HEK293 (cell line): ENCODE results near the gene C1QTNF4.

Experiments used
- CTCF ChIA-PET: fragments of 350-600 bp; formaldehyde crosslinking; extraction: SDS; loops from one replicate; lab custom pipeline; 2021; ENCODE audit warnings: antibody characterized with exemption; lab: Yijun Ruan, JAX
- POLR2A ChIA-PET: fragments of 300-600 bp; formaldehyde crosslinking; extraction: SDS; loops from one replicate; lab custom pipeline; 2020; ENCODE audit warnings: antibody characterized with exemption, inconsistent platforms; lab: Yijun Ruan, JAX
- H3K27ac ChIP-seq: fragments of 200-500 bp; sonication (Bioruptor generic); 2 replicates; pipeline ENCODE4 v1.5.1; 2014; ENCODE audit warnings: low read depth, low read length, control low read depth, inconsistent platforms; ENCODE audit errors: extremely low read depth
- H3K36me3 ChIP-seq, 2 experiments: fragments of 200-500 bp in 1 of 2; sonication (Bioruptor generic) in 1 of 2; 1 replicate in 1 of 2; 2 replicates in 1 of 2; pipeline ENCODE4 v1.5.1; 2014 to 2017; ENCODE audit warnings: inconsistent platforms in 2 of 2, low read length in 2 of 2; ENCODE audit not compliant: control insufficient read depth in 2 of 2, insufficient read depth in 1 of 2
- H3K4me1 ChIP-seq: fragments of 200-500 bp; sonication (Bioruptor generic); 2 replicates; pipeline ENCODE4 v1.5.1; 2014; ENCODE audit warnings: mild to moderate bottlenecking, low read length, inconsistent platforms; ENCODE audit not compliant: control insufficient read depth, insufficient read depth
- H3K4me3 ChIP-seq: 2 replicates; pipeline ENCODE4 v1.5.1; 2011; ENCODE audit warnings: low read depth, mild to moderate bottlenecking, control low read depth, low read length, moderate library complexity
- H3K9me3 ChIP-seq: fragments of 200-500 bp; sonication (Bioruptor generic); 2 replicates; pipeline ENCODE4 v1.5.1; 2014; ENCODE audit warnings: low read depth, low read length, inconsistent platforms; ENCODE audit not compliant: control insufficient read depth, insufficient read depth
- BCL11B ChIP-seq: fragments of 450-650 bp; formaldehyde crosslinking; IDR thresholded peaks from 2 replicates; pipeline ENCODE4 v1.5.1; 2016; ENCODE audit warnings: low read depth, missing biosample characterization, missing genetic modification characterization
- HOXD13 ChIP-seq: sonication (generic); formaldehyde crosslinking; IDR thresholded peaks from 2 replicates; pipeline ENCODE4 v1.8.0; 2022; ENCODE audit warnings: missing genetic modification reagents, borderline replicate concordance
- KLF8 ChIP-seq: fragments of 450-650 bp; formaldehyde crosslinking; IDR thresholded peaks from 2 replicates; pipeline ENCODE4 v1.5.1; 2016; ENCODE audit warnings: missing biosample characterization, missing genetic modification characterization
- MEIS1 ChIP-seq: sonication (generic); formaldehyde crosslinking; IDR thresholded peaks from 2 replicates; pipeline ENCODE4 v1.8.1; 2022; ENCODE audit warnings: missing genetic modification reagents, mild to moderate bottlenecking, borderline replicate concordance
- MZF1 ChIP-seq: fragments of 450-650 bp; formaldehyde crosslinking; IDR thresholded peaks from 2 replicates; pipeline ENCODE4 v1.5.1; 2017; ENCODE audit warnings: missing biosample characterization, missing genetic modification characterization, borderline replicate concordance
- PRDM1 ChIP-seq: fragments of 450-650 bp; formaldehyde crosslinking; IDR thresholded peaks from 2 replicates; pipeline ENCODE4; 2016; ENCODE audit warnings: missing biosample characterization, missing genetic modification characterization
- ZEB2 ChIP-seq: fragments of 450-650 bp; formaldehyde crosslinking; IDR thresholded peaks from 2 replicates; pipeline ENCODE4 v1.5.1; 2016; ENCODE audit warnings: missing biosample characterization, missing genetic modification characterization
- ZNF146 ChIP-seq: fragments of 450-650 bp; formaldehyde crosslinking; IDR thresholded peaks from 2 replicates; pipeline ENCODE4 v1.5.1; 2016; ENCODE audit warnings: missing biosample characterization, missing genetic modification characterization
- ZNF174 ChIP-seq: fragments of 450-650 bp; formaldehyde crosslinking; IDR thresholded peaks from 2 replicates; pipeline ENCODE4 v1.5.0; 2017; ENCODE audit warnings: missing biosample characterization, mild to moderate bottlenecking, missing genetic modification characterization
- ZNF335 ChIP-seq: fragments of 450-650 bp; formaldehyde crosslinking; conservative IDR thresholded peaks from 2 replicates; pipeline ENCODE4 v1.5.1; 2016; ENCODE audit warnings: missing biosample characterization, missing genetic modification characterization
- ZNF473 ChIP-seq: fragments of 450-650 bp; formaldehyde crosslinking; IDR thresholded peaks from 2 replicates; pipeline ENCODE4 v1.5.1; 2017; ENCODE audit warnings: missing biosample characterization, missing genetic modification characterization
- ZNF48 ChIP-seq: fragments of 450-650 bp; formaldehyde crosslinking; IDR thresholded peaks from 2 replicates; pipeline ENCODE4 v1.5.1; 2016; ENCODE audit warnings: missing biosample characterization, missing genetic modification characterization
- ZNF558 ChIP-seq: fragments of 450-650 bp; formaldehyde crosslinking; IDR thresholded peaks from 2 replicates; pipeline ENCODE4 v1.5.1; 2016; ENCODE audit warnings: missing biosample characterization, missing genetic modification characterization
- ZSCAN23 ChIP-seq: fragments of 450-650 bp; formaldehyde crosslinking; IDR thresholded peaks from 2 replicates; pipeline ENCODE4 v1.5.1; 2016; ENCODE audit warnings: missing biosample characterization, missing genetic modification characterization
- TF ChIP-seq, protein P1 (sequence below): fragments of 450-650 bp; formaldehyde crosslinking; conservative IDR thresholded peaks from 2 replicates; pipeline ENCODE4 v1.5.1; 2016; ENCODE audit warnings: low read depth, missing biosample characterization, missing genetic modification characterization
- TF ChIP-seq, protein P2 (sequence below): fragments of 450-650 bp; formaldehyde crosslinking; IDR thresholded peaks from 2 replicates; pipeline ENCODE4 v1.5.1; 2016; ENCODE audit warnings: missing biosample characterization, missing genetic modification characterization
- TF ChIP-seq, protein P3 (sequence below): fragments of 450-650 bp; formaldehyde crosslinking; IDR thresholded peaks from 2 replicates; pipeline ENCODE4 v1.5.1; 2016; ENCODE audit warnings: missing biosample characterization, missing genetic modification characterization
- TF ChIP-seq, protein P4 (sequence below): fragments of 450-650 bp; formaldehyde crosslinking; IDR thresholded peaks from 2 replicates; pipeline ENCODE4 v1.5.1; 2016; ENCODE audit warnings: missing biosample characterization, missing genetic modification characterization, borderline replicate concordance
- TF ChIP-seq, protein P5 (sequence below): fragments of 450-650 bp; formaldehyde crosslinking; IDR thresholded peaks from 2 replicates; pipeline ENCODE4 v1.5.1; 2016; ENCODE audit warnings: missing biosample characterization, missing genetic modification characterization
- TF ChIP-seq, protein P6 (sequence below): fragments of 450-650 bp; formaldehyde crosslinking; IDR thresholded peaks from 2 replicates; pipeline ENCODE4 v1.5.1; 2016; ENCODE audit warnings: missing biosample characterization, missing genetic modification characterization

C1QTNF4 gene

DNA sequence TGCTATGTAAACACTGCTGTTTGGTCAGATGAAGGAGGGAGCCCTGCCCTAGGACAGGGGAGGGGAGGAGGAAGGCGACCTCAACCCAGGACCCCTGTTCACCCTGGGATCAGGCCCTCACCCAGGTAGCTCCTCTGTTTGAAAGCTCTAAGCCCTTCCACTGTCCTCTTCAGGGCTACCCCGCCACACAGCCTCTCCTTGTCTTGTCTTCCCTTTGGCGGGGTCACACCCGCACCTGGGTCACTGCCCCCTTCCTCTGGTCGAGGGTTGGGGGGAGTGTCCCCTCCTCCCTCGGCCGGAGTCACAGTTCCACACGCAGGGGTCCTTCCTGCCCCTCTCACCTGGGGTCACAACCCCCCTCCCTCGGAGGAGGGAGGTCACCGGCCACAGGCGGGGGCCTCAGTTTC is 29.3 kb downstream of the C1QTNF4 start:
- no peaks in the 10 kb centered on the region for H3K4me1 ChIP-seq
- H3K4me3 ChIP-seq, result peak overlapping the region; percentile 80
- no peaks in the 10 kb centered on the region for H3K9me3 ChIP-seq
- H3K36me3 ChIP-seq, result peaks cover 7 to 17% of the 10 kb centered on the region in 2 experiments; a peak in 2 of 3 replicates
- POLR2A ChIA-PET, result interaction anchor here (0.6 to 5.0 kb wide), 4 partner anchors 12 to 283 kb away, joined by 3 to 31 read pairs (median 9); partner anchors contain the start of genes CELF1, KBTBD4, NDUFS3 and NUP160
- CTCF ChIA-PET, result interaction anchor here (0.7 to 4.1 kb wide), 5 partner anchors 12 to 350 kb away, joined by 3 to 16 read pairs (median 4); partner anchors contain the start of genes CELF1 and DDB2
- peak overlapping the region; percentile 93 for H3K27ac ChIP-seq
- TF ChIP-seq PRDM1 (tag by site-specific recombination), result no peak
- TF ChIP-seq ZNF174 (tag by site-specific recombination), result no peak
- TF ChIP-seq, protein P1, sequence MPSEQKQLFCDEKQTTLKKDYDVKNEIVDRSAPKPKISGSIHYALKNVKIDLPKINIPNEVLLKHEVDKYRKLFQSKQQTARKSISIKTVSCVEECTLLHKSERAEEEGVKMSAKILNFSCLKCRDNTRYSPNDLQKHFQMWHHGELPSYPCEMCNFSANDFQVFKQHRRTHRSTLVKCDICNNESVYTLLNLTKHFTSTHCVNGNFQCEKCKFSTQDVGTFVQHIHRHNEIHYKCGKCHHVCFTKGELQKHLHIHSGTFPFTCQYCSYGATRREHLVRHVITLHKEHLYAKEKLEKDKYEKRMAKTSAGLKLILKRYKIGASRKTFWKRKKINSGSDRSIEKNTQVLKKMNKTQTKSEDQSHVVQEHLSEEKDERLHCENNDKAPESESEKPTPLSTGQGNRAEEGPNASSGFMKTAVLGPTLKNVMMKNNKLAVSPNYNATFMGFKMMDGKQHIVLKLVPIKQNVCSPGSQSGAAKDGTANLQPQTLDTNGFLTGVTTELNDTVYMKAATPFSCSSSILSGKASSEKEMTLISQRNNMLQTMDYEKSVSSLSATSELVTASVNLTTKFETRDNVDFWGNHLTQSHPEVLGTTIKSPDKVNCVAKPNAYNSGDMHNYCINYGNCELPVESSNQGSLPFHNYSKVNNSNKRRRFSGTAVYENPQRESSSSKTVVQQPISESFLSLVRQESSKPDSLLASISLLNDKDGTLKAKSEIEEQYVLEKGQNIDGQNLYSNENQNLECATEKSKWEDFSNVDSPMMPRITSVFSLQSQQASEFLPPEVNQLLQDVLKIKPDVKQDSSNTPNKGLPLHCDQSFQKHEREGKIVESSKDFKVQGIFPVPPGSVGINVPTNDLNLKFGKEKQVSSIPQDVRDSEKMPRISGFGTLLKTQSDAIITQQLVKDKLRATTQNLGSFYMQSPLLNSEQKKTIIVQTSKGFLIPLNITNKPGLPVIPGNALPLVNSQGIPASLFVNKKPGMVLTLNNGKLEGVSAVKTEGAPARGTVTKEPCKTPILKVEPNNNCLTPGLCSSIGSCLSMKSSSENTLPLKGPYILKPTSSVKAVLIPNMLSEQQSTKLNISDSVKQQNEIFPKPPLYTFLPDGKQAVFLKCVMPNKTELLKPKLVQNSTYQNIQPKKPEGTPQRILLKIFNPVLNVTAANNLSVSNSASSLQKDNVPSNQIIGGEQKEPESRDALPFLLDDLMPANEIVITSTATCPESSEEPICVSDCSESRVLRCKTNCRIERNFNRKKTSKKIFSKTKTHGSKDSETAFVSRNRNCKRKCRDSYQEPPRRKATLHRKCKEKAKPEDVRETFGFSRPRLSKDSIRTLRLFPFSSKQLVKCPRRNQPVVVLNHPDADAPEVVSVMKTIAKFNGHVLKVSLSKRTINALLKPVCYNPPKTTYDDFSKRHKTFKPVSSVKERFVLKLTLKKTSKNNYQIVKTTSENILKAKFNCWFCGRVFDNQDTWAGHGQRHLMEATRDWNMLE (tag by site-specific recombination), result no peak
- TF ChIP-seq, protein P2, sequence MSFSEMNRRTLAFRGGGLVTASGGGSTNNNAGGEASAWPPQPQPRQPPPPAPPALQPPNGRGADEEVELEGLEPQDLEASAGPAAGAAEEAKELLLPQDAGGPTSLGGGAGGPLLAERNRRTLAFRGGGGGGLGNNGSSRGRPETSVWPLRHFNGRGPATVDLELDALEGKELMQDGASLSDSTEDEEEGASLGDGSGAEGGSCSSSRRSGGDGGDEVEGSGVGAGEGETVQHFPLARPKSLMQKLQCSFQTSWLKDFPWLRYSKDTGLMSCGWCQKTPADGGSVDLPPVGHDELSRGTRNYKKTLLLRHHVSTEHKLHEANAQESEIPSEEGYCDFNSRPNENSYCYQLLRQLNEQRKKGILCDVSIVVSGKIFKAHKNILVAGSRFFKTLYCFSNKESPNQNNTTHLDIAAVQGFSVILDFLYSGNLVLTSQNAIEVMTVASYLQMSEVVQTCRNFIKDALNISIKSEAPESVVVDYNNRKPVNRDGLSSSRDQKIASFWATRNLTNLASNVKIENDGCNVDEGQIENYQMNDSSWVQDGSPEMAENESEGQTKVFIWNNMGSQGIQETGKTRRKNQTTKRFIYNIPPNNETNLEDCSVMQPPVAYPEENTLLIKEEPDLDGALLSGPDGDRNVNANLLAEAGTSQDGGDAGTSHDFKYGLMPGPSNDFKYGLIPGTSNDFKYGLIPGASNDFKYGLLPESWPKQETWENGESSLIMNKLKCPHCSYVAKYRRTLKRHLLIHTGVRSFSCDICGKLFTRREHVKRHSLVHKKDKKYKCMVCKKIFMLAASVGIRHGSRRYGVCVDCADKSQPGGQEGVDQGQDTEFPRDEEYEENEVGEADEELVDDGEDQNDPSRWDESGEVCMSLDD (tag by site-specific recombination), result peak; percentile 28; the same call in 1 of the 2 replicates
- TF ChIP-seq, protein P3, sequence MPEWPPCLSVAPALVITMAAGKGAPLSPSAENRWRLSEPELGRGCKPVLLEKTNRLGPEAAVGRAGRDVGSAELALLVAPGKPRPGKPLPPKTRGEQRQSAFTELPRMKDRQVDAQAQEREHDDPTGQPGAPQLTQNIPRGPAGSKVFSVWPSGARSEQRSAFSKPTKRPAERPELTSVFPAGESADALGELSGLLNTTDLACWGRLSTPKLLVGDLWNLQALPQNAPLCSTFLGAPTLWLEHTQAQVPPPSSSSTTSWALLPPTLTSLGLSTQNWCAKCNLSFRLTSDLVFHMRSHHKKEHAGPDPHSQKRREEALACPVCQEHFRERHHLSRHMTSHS (tag by site-specific recombination), result no peak
- peak; percentile 42; the same call in 1 of the 2 replicates for TF ChIP-seq BCL11B (tag by site-specific recombination)
- no peak for TF ChIP-seq MZF1 (tag by site-specific recombination)
- TF ChIP-seq ZNF473 (tag by site-specific recombination), result no peak
- TF ChIP-seq ZNF48 (tag by site-specific recombination), result no peak
- no peak for TF ChIP-seq ZSCAN23 (tag by site-specific recombination)
- TF ChIP-seq ZNF558, result no peak
- peak; percentile 82 for TF ChIP-seq ZNF335 (tag by site-specific recombination)
- TF ChIP-seq HOXD13 (CRISPR knock-in tag), result no peak
- TF ChIP-seq, protein P4, sequence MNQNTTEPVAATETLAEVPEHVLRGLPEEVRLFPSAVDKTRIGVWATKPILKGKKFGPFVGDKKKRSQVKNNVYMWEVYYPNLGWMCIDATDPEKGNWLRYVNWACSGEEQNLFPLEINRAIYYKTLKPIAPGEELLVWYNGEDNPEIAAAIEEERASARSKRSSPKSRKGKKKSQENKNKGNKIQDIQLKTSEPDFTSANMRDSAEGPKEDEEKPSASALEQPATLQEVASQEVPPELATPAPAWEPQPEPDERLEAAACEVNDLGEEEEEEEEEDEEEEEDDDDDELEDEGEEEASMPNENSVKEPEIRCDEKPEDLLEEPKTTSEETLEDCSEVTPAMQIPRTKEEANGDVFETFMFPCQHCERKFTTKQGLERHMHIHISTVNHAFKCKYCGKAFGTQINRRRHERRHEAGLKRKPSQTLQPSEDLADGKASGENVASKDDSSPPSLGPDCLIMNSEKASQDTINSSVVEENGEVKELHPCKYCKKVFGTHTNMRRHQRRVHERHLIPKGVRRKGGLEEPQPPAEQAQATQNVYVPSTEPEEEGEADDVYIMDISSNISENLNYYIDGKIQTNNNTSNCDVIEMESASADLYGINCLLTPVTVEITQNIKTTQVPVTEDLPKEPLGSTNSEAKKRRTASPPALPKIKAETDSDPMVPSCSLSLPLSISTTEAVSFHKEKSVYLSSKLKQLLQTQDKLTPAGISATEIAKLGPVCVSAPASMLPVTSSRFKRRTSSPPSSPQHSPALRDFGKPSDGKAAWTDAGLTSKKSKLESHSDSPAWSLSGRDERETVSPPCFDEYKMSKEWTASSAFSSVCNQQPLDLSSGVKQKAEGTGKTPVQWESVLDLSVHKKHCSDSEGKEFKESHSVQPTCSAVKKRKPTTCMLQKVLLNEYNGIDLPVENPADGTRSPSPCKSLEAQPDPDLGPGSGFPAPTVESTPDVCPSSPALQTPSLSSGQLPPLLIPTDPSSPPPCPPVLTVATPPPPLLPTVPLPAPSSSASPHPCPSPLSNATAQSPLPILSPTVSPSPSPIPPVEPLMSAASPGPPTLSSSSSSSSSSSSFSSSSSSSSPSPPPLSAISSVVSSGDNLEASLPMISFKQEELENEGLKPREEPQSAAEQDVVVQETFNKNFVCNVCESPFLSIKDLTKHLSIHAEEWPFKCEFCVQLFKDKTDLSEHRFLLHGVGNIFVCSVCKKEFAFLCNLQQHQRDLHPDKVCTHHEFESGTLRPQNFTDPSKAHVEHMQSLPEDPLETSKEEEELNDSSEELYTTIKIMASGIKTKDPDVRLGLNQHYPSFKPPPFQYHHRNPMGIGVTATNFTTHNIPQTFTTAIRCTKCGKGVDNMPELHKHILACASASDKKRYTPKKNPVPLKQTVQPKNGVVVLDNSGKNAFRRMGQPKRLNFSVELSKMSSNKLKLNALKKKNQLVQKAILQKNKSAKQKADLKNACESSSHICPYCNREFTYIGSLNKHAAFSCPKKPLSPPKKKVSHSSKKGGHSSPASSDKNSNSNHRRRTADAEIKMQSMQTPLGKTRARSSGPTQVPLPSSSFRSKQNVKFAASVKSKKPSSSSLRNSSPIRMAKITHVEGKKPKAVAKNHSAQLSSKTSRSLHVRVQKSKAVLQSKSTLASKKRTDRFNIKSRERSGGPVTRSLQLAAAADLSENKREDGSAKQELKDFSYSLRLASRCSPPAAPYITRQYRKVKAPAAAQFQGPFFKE (tag by site-specific recombination), result no peak
- TF ChIP-seq MEIS1, result no peak
- peak; percentile 37; the same call in 1 of the 2 replicates for TF ChIP-seq ZEB2 (tag by site-specific recombination)
- no peak for TF ChIP-seq ZNF146 (tag by site-specific recombination)
- TF ChIP-seq, protein P5, sequence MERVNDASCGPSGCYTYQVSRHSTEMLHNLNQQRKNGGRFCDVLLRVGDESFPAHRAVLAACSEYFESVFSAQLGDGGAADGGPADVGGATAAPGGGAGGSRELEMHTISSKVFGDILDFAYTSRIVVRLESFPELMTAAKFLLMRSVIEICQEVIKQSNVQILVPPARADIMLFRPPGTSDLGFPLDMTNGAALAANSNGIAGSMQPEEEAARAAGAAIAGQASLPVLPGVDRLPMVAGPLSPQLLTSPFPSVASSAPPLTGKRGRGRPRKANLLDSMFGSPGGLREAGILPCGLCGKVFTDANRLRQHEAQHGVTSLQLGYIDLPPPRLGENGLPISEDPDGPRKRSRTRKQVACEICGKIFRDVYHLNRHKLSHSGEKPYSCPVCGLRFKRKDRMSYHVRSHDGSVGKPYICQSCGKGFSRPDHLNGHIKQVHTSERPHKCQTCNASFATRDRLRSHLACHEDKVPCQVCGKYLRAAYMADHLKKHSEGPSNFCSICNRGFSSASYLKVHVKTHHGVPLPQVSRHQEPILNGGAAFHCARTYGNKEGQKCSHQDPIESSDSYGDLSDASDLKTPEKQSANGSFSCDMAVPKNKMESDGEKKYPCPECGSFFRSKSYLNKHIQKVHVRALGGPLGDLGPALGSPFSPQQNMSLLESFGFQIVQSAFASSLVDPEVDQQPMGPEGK (tag by site-specific recombination), result peak; percentile 69
- no peak for TF ChIP-seq KLF8 (tag by site-specific recombination)
- TF ChIP-seq, protein P6, sequence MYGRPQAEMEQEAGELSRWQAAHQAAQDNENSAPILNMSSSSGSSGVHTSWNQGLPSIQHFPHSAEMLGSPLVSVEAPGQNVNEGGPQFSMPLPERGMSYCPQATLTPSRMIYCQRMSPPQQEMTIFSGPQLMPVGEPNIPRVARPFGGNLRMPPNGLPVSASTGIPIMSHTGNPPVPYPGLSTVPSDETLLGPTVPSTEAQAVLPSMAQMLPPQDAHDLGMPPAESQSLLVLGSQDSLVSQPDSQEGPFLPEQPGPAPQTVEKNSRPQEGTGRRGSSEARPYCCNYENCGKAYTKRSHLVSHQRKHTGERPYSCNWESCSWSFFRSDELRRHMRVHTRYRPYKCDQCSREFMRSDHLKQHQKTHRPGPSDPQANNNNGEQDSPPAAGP, result 0 out of 2 replicates have a peak, but pooled peaks have one; percentile 30
